ENCODE data around the gene KERA.

The KERA gene

DNA sequence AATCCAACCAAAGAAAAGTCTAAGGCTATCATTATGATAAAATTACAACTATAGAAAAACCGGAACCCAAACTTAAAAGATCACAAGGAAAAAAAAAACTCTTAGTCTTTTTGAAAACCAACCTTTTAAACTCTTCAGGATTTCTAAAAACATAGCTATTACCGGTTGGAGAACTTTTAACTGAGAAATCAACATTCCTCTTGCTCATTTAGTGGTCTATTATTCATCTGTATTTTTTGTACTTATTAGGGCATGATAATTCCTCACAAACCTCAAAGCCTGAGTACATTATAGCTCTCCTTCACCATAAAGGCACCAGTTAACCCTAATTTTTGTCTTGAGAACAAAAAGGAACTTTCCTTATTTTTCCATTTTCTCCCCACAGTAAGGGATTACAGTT is 43.1 kb upstream of the KERA start:
- H3K27ac ChIP-seq, result no peak overlapping the region
- TF ChIP-seq ZFX (IDR thresholded peaks at IDR 0.05; ENCODE audit: borderline replicate concordance), result no peak
- TF ChIP-seq, protein P1, sequence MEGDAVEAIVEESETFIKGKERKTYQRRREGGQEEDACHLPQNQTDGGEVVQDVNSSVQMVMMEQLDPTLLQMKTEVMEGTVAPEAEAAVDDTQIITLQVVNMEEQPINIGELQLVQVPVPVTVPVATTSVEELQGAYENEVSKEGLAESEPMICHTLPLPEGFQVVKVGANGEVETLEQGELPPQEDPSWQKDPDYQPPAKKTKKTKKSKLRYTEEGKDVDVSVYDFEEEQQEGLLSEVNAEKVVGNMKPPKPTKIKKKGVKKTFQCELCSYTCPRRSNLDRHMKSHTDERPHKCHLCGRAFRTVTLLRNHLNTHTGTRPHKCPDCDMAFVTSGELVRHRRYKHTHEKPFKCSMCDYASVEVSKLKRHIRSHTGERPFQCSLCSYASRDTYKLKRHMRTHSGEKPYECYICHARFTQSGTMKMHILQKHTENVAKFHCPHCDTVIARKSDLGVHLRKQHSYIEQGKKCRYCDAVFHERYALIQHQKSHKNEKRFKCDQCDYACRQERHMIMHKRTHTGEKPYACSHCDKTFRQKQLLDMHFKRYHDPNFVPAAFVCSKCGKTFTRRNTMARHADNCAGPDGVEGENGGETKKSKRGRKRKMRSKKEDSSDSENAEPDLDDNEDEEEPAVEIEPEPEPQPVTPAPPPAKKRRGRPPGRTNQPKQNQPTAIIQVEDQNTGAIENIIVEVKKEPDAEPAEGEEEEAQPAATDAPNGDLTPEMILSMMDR (IDR thresholded peaks at IDR 0.05), result no peak

DNA sequence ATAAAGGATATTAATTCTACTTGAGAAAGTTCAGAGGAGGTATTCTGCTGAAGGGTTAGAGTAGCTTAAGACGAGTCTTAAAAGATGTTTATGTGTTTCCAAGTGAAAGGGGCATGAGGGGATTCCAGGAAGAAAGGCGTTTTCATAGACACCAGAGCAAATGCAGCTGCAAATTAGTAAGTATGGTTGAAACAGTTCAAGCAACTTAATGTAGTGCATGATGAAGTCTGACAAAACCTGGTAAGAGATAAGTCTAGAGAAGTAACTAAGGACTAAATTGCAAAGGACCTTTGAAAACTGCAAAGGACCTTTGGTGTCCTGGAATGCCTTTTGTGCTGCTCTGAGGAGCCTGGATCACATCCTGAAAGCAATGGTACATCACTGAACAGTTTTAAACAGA is 42.0 kb upstream of the KERA start:
- TF ChIP-seq, protein P1 (IDR thresholded peaks at IDR 0.05), result no peak
- no peak for TF ChIP-seq ZFX (IDR thresholded peaks at IDR 0.05; ENCODE audit: borderline replicate concordance)
- no peak overlapping the region for H3K27ac ChIP-seq

DNA sequence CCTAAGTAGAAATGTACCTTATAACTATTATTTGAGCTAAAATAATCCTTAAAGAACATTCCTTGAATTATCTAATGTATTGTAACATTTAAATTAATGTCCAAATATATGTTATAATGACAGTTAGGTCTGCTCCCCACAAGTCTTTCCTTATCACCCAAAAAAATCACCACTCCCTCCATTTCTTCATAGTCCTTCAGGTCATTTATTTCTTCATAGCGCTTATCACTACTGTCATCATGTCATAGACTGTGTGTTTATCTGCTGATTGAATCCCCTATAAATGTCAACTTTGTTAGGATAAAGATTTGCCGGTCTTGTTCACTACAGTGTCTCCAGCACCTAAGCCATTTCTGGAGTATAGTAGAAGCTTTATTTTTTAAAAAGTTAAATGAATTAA is 41.5 kb upstream of the KERA start:
- TF ChIP-seq ZFX (IDR thresholded peaks at IDR 0.05; ENCODE audit: borderline replicate concordance), result no peak
- TF ChIP-seq, protein P1 (IDR thresholded peaks at IDR 0.05), result no peak
- H3K27ac ChIP-seq, result no peak overlapping the region

DNA sequence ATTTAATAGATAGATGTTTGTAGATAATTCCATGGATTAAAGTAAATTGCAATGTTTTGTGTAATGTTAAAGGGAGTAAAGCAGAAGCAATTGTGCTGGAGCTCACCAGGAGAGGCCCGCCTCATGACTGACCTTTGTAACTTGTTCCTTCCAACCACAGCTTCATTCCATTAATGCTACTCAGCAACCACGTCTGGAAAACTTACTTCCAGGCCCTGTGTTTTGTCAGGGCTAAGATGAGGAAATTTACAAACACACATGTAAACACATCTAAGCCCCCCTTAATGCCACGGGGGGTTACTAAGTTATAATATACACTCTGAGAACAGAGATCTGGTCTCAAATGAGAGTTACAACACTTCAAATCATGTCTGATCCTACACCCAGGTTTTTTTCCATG is 41.1 kb upstream of the KERA start:
- H3K27ac ChIP-seq, result no peak overlapping the region
- TF ChIP-seq, protein P1 (IDR thresholded peaks at IDR 0.05), result no peak
- no peak for TF ChIP-seq ZFX (IDR thresholded peaks at IDR 0.05; ENCODE audit: borderline replicate concordance)

DNA sequence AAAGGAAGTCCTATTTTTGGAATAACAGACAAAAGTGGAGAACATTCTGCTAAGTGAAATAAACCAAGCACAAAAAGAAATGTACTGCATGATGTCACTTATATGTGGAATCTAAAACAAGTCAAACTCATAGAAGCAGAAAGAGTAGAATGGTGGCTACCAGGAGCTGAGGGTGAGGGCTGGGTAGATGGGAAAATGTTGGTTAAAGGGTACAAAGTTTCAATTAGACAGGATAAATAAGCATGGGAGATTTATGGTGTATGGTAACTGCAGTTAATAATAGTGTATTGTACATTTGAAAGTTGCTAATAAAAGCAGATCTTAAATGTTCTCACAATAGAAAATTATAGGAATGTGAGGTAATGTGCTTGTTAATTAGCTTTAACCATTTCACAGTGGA is 40.6 kb upstream of the KERA start:
- TF ChIP-seq ZFX (IDR thresholded peaks at IDR 0.05; ENCODE audit: borderline replicate concordance), result no peak
- TF ChIP-seq, protein P1 (IDR thresholded peaks at IDR 0.05), result no peak
- no peak overlapping the region for H3K27ac ChIP-seq

DNA sequence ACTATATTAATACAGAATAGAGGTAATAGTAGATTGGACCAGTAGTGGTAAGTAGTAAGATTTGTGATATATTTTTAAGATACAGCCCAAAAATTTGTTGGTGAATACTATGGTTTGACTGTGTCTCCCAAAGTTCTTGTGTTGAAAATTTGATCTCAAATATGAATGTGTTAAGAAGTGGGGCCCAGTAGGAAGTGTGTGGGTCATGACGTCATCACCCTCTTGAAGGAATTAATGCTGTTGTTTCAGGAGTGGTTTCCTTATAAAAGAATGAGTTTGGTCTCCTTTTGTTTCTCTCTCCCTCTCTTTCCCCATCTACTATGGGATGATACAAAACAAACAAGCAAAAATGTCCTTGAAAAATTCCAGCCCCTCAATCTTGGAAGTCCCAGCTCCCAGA is 37.1 kb upstream of the KERA start:
- TF ChIP-seq ZFX (IDR thresholded peaks at IDR 0.05; ENCODE audit: borderline replicate concordance), result no peak
- TF ChIP-seq, protein P1 (IDR thresholded peaks at IDR 0.05), result no peak

DNA sequence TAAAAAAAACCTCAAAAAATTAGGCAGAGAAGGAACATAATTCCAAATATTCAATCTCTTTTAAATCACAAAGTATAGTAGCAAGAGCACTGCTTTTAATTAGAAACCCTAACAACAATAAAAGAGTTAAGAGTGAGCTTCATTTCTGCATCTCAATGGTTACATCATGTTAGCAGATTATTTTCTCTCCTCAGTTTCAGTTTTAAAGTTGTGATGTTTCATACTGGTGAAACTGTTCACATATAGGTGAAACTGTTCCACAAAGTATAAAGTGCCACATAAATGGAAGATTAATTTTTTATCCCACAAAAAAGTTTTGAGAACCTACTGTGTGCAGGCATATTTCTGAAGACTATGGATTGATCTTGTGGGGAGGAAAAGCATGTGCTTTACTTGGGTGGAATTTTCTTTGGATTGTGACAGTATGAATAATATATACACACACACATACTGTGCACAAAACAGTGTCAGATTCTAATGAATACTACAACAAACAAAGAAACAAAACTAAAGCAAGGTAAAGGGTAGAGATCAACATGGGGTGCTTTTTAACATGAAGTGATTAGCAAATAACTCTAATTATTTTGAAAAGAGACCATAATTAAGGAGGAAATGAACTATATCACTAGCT is 36.3 kb upstream of the KERA start:
- TF ChIP-seq, protein P1 (IDR thresholded peaks at IDR 0.05), result no peak
- TF ChIP-seq ZFX (IDR thresholded peaks at IDR 0.05; ENCODE audit: borderline replicate concordance), result no peak
- H3K27ac ChIP-seq, result no peak overlapping the region

More for the DNA sequence above, 37.1 kb upstream of the KERA start:
- H3K27ac ChIP-seq, result no peak overlapping the region

Data from 22Rv1 (cell line).